ENCODE measurements around the gene MAGT1. TPM values are rescaled to one million over a fixed set of nuclear protein-coding genes. Genes with fewer than 3 reads are reported as not detected.
A peak's percentile ranks its signal among the peaks of the same experiment; 100 is the strongest.

Gene MAGT1
- total RNA-seq, 1 donor, result 63.2 TPM

- Histone ChIP-seq H3K27me3 (ENCODE audit: insufficient read depth, low read length) (no peaks in the 10 kb centered on the region), H3K4me1 (ENCODE audit: insufficient read depth, low read length) (peaks cover 41% of the 10 kb centered on the region), H3K9me3 (ENCODE audit: low read depth, low read length) (no peaks in the 10 kb centered on the region), H3K4me3 (ENCODE audit: low read length) (peak within 1 kb of the TSS; percentile 78)
Measured at GRCh38 chrX:77785486-77786364, 109.5 kb downstream of the MAGT1 start, which contains the start of gene ATRX. Gene ATRX, minus strand, starts transcription at chrX:77786216. Its CDS starts 215 bp downstream, at chrX:77786001.

GRCh38 chrX:77779695-77780094 lies 115.5 kb downstream of the MAGT1 start:
- Histone ChIP-seq H3K27me3 (ENCODE audit: insufficient read depth, low read length) (no peaks in the 10 kb centered on the region), H3K4me1 (ENCODE audit: insufficient read depth, low read length) (peaks cover 30% of the 10 kb centered on the region), H3K9me3 (ENCODE audit: low read depth, low read length) (no peaks in the 10 kb centered on the region), H3K4me3 (ENCODE audit: low read length) (no peak overlapping the region)

GRCh38 chrX:77776659-77777058 lies 118.6 kb downstream of the MAGT1 start:
- Histone ChIP-seq H3K9me3 (ENCODE audit: low read depth, low read length) (no peaks in the 10 kb centered on the region), H3K4me3 (ENCODE audit: low read length) (no peak overlapping the region), H3K27me3 (ENCODE audit: insufficient read depth, low read length) (no peaks in the 10 kb centered on the region), H3K4me1 (ENCODE audit: insufficient read depth, low read length) (peaks cover 11% of the 10 kb centered on the region)

Other genes with a start within 250 kb of the MAGT1 start
- 46.6 TPM for gene ATRX, start 109.2 kb downstream of the MAGT1 start, total RNA-seq
- gene COX7B, start 4.0 kb upstream of the MAGT1 start, total RNA-seq, result 217 TPM
- gene ATP7A, start 15.3 kb upstream of the MAGT1 start, total RNA-seq, result 19.1 TPM
- gene PGAM4, start 74.2 kb upstream of the MAGT1 start, total RNA-seq, result not detected
- 217 TPM for gene PGK1, start 208.8 kb upstream of the MAGT1 start, total RNA-seq
- 15.5 TPM for gene TAF9B, start 244.2 kb upstream of the MAGT1 start, total RNA-seq